ENCODE measurements around the gene PTPRG.

The PTPRG gene

GRCh38 chr3:62220616-62221015 lies 659.2 kb downstream of the PTPRG start:
- FAIRE-seq: no peak

- no peak for FAIRE-seq
Observed at GRCh38 chr3:62225051-62225450, 663.7 kb downstream of the PTPRG start.

- no peak for FAIRE-seq
Observed at GRCh38 chr3:62226601-62227339, 665.4 kb downstream of the PTPRG start.

GRCh38 chr3:62228467-62228866 lies 667.1 kb downstream of the PTPRG start:
- FAIRE-seq: no peak

- FAIRE-seq: no peak
Observed at GRCh38 chr3:62229211-62229610, 667.8 kb downstream of the PTPRG start.

- no peak for FAIRE-seq
Observed at GRCh38 chr3:62229908-62230307, 668.5 kb downstream of the PTPRG start.

- FAIRE-seq: no peak
Observed at GRCh38 chr3:62233065-62233464, 671.7 kb downstream of the PTPRG start.

GRCh38 chr3:62236016-62236415 lies 674.6 kb downstream of the PTPRG start:
- no peak for FAIRE-seq

- no peak for FAIRE-seq
Observed at GRCh38 chr3:62237286-62237948, 676.0 kb downstream of the PTPRG start.

GRCh38 chr3:62238003-62238402 lies 676.6 kb downstream of the PTPRG start:
- FAIRE-seq: no peak

- FAIRE-seq: no peak
Observed at GRCh38 chr3:62238431-62238830, 677.1 kb downstream of the PTPRG start.

- no peak for FAIRE-seq
Observed at GRCh38 chr3:62241279-62241678, 679.9 kb downstream of the PTPRG start.

- no peak for FAIRE-seq
Observed at GRCh38 chr3:62242831-62243509, 681.6 kb downstream of the PTPRG start.

- FAIRE-seq: no peak
Observed at GRCh38 chr3:62246094-62246493, 684.7 kb downstream of the PTPRG start.

- no peak for FAIRE-seq
Observed at GRCh38 chr3:62246985-62247384, 685.6 kb downstream of the PTPRG start.

- no peak for FAIRE-seq
Observed at GRCh38 chr3:62248734-62249483, 687.5 kb downstream of the PTPRG start.

- FAIRE-seq: no peak
Observed at GRCh38 chr3:62249484-62249776, 688.1 kb downstream of the PTPRG start.

- FAIRE-seq: no peak
Observed at GRCh38 chr3:62249855-62250543, 688.6 kb downstream of the PTPRG start.

- no peak for FAIRE-seq
Observed at GRCh38 chr3:62252438-62253157, 691.2 kb downstream of the PTPRG start.

- no peak for FAIRE-seq
Observed at GRCh38 chr3:62253971-62254370, 692.6 kb downstream of the PTPRG start.

GRCh38 chr3:62255758-62256157 lies 694.4 kb downstream of the PTPRG start:
- FAIRE-seq: no peak

- FAIRE-seq: no peak
Observed at GRCh38 chr3:62259924-62260323, 698.6 kb downstream of the PTPRG start.
